UCSD-AML1 (cell line): ENCODE results near the gene FUT1.
"Not testable (repeated sequence)": the region's sequence is repeated elsewhere in the genome, so short reads cannot be mapped to it uniquely, and the experiment has no call there.

ENCODE experiments used
- DNase-seq: peaks from one replicate; lab custom pipeline; 2025; ENCODE audit not compliant: unreplicated experiment; lab: John Stamatoyannopoulos, UW

The FUT1 gene

DNA sequence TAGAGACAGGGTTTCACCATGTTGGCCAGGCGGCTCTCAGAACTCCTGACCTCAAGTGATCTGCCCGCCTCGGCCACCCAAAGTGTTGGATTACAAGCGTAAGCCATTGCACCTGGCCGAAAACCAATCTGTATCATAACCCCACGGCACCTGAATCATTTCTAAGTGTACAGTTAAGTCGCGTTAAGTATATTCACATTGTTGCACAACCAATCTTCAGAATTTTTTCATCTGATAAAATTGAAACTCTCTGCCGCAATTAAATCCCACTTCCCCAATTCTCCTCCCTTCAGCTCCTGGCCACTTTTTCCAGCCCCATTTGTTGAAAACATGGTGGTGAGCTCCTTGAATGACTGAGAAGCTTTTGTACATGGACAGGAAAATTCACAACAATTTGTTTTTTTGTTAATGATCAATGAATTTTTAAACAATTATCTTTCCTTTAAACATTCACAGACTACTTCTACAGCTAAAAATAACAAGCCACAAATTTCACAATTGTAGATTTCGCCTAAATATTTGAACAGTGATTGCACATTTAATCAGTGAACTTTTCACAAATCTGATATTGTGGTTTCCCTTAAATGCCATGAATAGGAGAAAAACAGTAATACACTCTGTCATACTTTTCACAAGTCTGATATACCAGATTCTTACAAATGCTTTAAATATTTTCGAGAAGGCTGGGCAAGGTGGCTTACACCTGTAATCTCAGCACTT lies 16.7 kb upstream of the FUT1 start:
- DNase-seq, result no peak

DNA sequence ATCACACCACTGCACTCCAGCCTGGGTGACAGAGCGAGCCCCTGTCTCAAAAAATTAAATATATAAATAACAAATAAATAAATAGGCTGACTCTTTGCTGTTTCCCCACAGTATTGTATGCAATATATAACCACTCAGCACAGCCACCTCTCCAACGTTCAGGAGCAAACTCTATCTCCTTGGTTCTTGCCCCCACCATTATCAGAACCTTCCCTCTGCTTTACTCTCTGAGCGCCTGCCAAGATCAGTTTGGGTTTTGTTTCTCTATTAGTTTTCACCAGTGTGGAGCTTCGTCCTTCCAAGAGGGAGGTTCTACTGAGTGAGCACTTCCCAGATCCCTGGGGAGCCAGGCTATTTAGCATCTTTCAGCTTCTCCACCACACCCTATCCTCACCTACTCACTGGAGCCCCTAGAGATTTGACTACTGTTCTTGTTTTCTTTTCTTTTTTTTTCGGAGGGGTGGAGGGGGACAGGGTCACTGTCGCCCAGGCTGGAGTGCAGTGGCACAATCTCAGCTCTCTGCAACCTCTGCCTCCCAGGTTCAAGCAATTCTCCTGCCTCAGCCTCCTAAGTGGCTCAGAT lies 15.8 kb upstream of the FUT1 start:
- not testable (repeated sequence) for DNase-seq

DNA sequence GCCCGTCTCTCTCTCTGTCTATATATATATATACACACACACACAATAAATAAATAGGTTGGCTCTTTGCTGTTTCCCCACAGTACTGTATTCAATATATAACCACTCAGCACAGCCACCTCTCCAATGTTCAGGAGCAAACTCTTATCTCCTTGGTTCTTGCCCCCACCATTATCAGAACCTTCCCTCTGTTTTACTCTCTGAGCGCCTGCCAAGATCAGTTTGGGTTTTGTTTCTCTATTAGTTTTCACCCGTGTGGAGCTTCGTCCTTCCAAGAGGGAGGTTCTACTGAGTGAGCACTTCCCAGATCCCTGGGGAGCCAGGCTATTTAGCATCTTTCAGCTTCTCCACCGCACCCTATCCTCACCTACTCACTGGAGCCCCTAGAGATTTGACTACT lies 13.4 kb upstream of the FUT1 start:
- not testable (repeated sequence) for DNase-seq

- peak; percentile 50 for DNase-seq
Measured at GRCh38 chr19:48760504-48761205, 8.2 kb upstream of the FUT1 start.

DNA sequence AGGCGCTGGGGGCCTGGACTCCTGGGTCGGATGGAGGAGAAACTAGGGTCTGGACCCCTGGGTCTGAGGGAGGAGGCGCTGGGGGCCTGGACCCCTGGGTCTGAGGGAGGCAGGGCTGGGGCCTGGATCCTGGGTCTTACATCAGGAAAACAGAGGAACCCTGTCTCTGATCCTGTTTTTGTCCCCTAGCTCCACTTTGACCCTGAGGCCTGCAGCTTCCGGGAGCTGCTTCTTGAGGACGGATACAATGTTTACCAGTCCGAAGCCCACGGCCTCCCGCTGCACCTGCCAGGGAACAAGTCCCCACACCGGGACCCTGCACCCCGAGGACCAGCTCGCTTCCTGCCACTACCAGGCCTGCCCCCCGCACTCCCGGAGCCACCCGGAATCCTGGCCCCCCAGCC lies 5.3 kb upstream of the FUT1 start:
- no peak for DNase-seq

- no peak for DNase-seq
Measured at GRCh38 chr19:48757089-48757675, 4.7 kb upstream of the FUT1 start.

DNA sequence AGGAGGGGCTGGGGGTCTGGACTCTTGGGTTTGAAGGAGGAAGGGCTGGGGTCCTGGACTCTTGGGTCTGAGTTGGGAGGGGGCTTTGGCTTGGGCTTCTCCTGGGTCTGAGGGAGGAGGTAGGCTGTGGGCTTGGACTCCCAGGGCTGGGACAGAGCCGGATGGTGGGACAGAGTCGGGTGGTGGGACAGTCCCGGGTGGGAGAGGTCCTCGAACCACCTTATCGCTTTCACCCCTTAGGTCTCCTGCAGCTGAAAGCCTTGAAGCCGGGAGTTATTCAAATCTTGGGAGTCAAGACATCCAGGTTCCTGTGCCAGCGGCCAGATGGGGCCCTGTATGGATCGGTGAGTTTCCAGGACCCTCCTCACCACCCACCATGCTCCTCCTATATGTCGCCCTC lies 4.2 kb upstream of the FUT1 start:
- no peak for DNase-seq

DNA sequence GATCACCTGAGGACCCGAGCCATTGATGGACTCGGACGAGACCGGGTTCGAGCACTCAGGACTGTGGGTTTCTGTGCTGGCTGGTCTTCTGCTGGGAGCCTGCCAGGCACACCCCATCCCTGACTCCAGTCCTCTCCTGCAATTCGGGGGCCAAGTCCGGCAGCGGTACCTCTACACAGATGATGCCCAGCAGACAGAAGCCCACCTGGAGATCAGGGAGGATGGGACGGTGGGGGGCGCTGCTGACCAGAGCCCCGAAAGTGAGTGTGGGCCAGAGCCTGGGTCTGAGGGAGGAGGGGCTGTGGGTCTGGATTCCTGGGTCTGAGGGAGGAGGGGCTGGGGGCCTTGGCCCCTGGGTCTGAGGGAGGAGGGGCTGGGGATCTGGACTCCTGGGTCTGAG lies 3.8 kb upstream of the FUT1 start:
- no peak for DNase-seq

GRCh38 chr19:48755787-48756186 lies 3.3 kb upstream of the FUT1 start:
- no peak for DNase-seq

DNA sequence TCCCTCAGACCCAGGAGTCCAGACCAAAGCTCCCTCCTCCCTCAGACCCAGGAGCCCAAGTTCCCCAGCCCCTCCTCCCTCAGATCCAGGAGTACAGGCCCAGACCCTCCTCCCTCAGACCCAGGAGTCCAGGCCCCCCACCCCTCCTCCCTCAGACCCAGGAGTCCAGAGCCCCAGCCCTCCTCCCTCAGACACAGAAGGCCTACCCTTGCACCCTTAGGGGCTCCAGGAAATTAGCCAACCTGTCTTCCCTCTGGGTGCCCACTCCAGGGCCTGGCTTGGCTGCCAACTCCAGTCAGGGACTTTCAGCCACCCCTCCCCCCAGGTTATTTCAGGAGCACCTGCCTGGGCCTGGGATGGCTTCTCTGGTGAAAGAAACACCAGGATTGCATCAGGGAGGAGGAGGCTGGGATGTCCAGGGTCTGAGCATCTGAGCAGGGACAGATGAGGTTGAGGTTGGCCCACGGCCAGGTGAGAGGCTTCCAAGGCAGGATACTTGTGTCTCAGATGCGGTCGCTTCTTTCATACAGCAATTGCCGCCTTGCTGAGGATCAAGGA lies 2.7 kb upstream of the FUT1 start, which contains the start of gene FGF21:
TSS of gene FGF21 (plus strand) at position 441 of the 558 bp plus-strand sequence. CDS start 713 bp downstream, outside the sequence.
- DNase-seq, result no peak

GRCh38 chr19:48751845-48752495 lies 471 bp downstream of the FUT1 start:
- peak; percentile 44 for DNase-seq

DNA sequence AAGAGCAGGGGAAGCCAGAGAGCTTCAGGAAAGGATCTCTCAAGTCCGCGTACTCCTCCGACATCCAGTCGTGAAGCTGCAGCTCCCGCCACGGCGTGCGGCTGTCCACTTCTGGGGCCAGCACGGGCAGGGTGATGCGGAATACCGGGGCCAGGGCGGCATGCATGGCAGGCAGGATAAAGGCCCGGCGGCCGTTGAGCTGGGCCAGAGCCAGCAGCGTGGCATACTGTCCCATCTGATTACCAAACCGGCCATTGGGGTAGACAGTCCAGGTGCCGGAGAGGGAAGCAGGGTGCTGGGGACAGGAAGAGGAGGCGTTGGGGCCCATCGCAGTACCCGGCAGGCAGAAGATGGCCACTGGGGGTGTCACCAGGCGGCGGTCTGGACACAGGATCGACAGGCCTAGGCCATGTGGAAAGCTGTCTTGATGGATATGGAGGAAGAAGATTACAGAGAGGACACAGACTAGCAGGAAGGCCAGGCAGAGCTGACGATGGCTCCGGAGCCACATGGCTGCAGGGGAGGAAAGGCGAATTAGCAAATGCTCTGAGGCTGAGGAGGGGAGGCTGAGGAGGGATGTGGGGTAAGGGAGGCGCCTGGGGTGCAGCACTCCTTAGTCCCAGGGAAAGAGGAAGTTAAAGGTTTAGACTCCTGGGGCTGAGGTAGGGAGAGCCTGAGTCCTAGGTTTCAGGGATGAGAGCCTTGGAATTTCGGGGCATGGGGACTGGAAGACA lies 1.5 kb downstream of the FUT1 start:
- peak; percentile 44 for DNase-seq

- no peak for DNase-seq
Measured at GRCh38 chr19:48750351-48750750, 2.1 kb downstream of the FUT1 start.

DNA sequence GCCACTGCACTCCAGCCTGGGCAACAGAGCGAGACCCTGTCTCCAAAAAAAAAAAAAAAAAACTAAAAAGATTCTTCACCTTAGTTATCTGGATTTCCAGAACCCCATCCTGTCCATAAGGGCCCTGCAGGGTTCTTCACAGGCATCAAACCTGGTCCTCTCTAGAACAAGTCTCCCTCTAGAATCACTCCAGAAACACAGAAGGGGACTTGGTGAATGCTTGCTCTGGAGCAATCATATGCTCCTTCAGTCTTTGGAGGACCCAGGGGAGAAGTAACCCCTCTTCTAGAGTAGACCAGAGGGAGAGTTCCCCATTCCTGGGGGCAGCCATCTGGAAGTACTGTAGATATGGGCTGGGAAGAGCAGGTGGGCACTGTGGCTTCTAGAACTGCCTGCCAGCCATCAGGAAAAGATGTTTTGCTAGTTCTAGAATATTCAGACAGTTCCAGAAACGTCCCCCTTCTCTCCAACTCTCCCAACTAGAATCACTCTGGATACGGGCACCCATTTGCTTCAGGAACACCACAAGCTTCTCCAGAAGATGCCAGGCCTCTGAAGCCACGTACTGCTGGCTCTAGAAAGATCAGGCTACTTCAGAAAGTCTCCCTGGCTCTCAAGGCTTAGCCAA lies 2.8 kb downstream of the FUT1 start:
- DNase-seq, result no peak

GRCh38 chr19:48746738-48747575 lies 5.5 kb downstream of the FUT1 start, which contains the start of gene IZUMO1:
Gene IZUMO1 (minus strand): TSS chr19:48746909. CDS start chr19:48745859, 1,050 bp downstream.
- DNase-seq, result no peak

- DNase-seq, result no peak
Measured at GRCh38 chr19:48746110-48746509, 6.3 kb downstream of the FUT1 start.

DNA sequence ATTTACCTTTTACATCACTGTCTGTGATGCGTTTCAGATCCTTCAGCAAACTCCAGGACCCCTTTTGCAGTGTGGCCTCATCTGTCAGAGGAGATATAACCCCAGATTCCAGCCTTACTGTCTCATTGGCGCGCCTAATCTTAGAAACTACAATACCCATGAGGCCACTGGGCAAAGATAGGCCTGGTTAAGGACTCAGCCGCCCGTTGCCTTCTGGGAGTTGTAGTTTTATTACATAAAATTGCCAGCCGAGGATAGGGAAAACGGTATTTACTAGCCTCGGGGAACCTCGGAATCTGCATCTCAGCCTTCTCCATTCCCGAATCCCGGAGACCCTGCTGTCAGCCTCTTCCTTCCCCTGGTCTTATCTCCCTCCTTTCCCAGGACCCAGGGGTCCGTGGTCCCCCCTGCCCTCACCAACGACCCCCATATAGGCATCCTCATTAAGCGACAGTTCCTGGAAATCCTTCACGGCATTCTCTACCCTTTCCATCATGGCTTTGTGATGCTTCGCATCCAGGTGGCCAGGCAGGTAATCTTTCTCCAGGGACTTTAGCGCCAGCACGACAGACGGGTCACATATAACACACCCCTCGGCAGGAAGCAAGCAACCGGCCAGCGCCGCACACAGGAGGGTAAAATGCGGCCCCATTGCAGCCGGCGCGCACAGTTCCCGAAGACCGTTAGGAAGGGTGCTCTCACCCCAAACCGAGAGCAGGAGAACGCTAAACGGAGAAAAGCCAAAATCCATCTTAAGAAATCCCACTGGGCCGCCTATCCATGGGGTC lies 7.0 kb downstream of the FUT1 start:
- DNase-seq, result peak; percentile 34

DNA sequence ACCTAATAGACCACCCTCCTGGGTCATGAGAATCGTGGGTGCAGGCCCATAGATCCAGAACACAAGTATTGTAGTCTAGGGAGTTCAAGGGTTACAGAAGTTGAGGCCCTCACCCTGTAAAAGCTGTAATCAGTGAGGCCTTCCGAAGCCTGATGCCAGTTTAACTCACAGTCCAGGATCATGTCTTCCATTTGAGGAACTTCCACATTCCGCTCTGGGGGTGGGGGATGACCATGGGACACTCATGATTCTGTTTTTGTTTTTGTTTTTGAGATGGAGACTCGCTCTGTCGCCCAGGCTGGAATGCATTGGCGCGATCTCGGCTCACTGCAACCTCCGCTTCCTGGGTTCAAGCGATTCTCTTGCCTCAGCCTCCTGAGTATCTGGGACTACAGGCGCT lies 10.3 kb downstream of the FUT1 start:
- no peak for DNase-seq
